IPS DF 19.7 (cell line): ENCODE results near the gene TP73.

Source experiments
- DNase-seq: peaks from one replicate; pipeline ENCODE4 v3.0.0-alpha.2; 2013; ENCODE audit warnings: low read depth, low spot score

The TP73 gene

DNA sequence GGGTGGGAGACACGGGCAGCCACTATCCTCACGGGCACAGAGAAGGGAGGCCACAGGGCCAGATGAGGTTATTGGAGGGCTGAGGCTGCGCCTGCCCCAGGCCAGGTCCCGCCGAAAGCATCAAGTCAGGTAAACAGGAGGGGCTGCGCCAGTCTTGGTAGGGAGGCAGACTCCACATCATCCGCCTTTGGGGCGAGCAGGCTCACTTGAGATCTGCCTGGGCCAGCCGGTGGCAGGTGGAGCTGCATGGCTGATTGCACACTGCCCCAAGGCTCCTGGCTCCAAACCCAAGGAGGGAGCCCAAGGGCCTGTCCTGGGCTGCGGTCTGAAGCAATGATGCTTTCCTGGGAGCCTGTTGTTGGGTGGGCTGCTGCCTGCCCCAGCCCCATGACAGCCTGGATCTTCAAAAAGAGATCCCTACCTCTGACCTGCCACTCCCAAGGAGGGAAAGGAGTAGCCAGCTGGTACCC lies 124.8 kb downstream of the TP73 start:
- no peak for DNase-seq

DNA sequence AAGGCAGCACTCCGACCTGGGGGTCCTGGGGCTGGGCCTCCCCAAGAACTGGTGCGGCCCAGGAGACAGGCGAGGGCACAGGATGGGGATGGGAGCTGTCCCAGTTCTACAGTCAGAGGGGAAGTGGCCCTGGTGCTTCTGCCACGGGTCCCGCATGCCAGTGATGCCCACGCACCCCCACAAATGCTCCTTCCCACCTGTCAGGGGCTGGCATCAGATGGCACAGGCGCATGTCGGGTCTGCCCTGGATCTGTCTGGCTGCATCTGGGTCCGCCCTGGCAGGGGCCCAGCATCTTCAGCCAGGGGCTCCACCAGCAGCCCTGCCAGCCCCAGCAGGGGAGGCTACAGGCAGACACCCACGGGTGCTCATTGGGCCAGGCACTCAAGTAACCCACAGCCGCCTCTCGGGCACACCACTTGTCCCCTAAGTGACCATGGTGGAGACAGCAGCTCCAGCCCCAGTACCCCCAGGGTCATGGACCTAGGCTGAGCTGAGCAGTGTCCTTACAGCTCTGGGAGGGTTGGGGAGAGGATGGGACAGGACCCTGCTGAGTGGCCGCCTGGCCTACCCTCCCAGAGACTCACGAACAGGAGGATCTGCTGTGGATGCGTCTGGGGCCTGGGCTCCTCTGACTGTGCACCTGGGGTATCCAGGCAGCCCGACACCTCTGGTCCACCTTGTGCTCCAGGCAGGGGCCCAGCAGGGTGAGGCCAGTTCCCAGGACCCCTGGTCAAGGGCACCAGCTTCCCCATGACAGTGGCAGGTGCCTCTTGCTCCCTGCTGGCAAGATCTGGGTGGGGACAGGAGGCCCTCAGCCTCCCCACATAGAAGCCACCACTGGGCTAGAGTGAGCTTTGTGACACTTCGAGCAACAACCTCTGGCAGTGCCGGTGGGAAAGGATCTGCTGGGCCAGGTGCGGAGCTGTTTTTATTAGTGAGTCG lies 125.6 kb downstream of the TP73 start:
- no peak for DNase-seq

DNA sequence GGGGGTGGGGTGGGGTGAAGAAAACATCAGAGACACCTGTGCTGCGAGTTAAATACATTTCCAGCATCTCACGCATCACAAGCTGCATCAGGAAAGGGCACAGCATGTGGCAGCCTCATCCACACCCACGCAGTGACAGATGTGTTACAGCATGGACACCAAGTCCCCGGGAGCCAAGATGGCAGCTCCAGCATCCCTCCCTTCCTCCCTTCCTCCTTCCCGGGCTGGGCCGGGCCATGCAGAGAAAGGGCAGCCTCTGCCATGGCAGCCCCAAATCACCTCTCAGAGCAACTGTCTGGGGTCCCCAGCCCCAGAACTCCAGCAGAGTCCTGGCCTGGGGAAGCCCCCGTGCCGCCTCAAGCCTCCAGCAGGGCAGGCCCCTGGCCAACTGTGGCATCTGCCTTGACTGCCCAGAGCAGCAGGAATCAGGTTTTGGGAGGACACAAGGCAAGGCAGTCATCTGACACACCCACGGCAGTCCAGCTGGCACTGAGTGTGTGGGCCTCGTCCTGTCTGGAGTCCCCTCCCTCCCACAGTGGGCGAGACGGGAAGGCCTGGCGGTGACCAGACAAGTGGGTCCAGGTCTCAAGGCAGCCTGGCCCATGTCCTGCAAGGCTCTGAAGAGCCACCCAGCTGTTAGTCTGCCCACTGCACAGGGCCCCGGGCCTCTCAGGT lies 126.4 kb downstream of the TP73 start:
- DNase-seq, result no peak

DNA sequence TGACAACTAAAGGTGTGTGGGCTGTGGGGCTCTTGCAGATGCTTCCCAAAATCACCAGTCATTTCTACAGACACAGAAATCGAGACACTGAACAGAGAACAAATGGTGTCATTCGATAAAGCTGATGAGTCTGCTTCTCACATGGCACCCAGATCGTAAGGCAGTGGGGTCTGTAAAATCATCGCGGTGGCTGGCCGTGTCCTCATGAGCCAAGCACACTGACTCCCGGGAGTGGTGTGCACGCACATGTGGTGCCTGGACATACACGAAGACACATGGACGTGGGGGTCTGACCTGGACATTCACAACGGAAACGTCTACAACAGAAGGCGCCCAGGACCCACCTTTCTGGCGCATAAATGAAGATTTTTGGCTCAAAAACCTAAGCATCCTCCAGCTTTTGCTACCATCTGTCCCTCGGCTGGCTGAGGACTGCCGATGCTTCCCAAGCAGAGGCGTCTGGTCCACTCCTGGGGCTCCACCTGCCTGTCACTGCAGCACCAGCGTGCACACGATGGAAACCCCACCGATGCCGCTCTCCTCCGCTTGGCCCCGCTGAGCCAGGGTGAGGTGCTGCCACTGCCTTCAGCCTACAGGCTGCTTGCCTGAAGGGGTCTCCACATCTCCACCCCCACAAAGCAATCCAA lies 127.1 kb downstream of the TP73 start:
- no peak for DNase-seq

DNA sequence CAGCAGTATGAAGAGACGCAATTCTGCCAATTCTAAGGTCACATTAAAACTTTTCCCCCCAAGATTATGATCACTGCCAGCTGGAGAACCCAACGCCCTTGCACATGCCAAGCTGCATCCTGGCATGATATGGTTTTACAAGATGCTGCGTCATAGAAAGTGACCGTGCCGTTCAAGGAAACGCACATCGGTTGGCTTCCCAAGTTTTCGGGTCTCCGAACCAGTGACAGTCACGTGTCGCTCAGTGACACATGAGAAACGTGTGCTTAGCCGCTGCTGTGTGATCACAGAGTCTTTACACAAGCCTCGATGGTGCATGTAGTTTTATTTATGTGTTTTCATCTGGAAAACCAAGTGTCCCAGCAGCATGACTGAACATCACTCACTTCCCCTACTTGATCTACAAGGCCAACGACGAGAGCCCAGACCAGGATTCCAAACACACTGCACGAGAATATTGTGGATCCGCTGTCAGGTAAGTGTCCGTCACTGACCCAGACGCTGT lies 127.6 kb downstream of the TP73 start:
- DNase-seq, result no peak

DNA sequence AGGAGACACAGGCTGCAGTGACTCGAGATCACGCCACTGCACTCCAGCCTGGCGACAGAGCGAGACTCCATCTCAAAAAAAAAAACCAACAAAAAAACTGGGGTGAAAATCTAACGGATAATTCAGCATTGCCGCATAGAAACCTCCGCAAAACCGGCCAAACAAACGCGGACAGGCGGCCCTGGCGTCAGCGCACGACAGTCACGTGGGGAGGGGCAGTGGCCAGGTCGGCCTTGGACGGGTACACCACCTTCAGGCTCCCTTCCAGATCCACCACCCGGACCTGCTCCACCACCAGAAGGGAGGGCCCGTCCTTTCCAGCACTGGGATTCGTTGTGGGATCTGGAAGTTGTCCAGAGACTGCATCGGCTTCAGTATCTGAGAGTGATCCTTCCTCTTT lies 128.6 kb downstream of the TP73 start:
- no peak for DNase-seq

DNA sequence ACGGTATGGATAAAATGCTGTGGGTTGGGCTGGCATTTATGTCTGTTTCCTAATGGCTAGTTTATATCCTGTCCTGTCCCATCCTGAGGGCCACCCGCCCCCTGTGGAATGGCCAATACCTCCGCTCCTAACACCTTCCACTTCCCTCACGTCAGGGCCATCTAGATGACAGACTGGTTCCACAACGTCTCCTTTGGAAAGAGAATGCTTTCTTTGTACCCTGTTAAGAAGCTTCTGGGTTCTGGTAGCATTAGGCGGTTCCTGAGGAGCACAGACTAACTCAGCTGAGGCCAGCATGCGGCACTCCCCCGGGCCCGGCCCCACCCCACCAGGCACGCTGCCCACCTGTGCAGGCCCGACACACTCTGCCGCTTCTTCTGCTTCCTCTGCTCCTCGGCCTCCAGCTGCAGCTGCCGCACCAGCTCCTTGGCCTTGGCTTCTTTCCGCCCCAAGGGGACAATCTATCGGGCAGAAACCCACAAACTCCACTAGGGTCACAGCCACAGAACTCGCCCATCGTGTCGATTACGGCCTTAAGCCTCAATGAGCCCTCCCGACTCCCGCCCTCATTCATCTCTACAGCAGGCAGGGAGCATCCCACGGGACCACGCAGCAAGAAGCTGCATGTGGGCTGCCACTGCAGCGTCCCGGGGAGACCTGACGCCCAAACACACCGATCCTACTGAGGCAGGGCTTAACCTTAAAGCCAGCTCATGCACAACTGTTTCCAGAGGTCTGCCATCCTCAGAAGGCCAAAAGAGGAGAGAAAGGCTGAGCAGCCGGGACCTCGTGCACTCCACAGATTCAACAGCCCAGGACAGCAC lies 131.5 kb downstream of the TP73 start:
- no peak for DNase-seq

DNA sequence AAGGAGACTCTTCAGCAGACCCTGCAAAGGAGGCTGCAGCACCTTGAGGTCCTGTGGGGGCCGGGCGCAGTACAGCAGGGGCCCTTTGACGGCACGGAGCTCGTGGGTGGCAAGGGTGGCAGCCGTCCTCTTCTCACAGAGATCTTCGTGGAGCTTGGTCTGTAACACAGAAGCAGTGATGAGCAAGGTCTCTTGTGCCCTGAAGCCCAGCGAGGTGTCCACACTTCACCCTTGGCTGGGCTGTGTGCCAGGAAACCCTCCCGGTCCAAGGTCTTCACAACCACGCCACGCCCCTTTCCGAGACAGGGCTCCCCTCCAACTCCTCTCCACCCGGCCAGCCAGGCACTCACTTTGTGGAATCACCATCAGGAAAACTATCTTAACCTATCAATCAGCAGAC lies 132.7 kb downstream of the TP73 start:
- DNase-seq, result no peak

DNA sequence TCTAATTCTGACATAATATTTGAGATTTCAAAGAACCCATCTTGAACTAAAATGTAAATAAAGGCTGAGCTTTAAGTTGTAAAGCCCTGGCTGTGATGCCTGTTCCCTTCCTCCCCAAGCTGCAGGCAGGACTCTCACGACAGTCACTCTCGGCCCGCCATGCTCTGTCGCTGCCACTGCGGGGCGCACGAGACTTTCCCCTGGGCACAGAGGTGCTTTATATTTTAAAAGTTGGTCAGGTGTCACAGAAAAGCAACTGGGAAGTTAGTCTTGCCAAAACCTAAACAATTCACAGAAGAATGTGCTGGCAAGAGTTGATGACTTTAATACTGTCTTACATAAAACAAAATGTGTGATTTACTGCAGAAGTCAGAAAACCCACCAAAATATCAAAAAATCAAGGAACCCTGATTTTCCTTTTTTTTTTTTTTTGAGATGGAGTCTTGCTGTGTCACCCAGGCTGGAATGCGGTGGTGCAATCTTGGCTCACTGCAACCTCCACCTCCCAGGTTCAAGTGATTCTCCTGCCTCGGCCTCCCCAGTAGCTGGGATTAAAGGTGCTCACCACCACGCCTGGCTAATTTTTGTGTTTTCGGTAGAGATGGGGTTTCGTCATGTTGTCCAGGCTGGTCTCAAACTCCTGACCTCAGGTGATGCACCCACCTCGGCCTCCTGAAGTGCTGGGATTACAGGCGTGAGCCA lies 133.3 kb downstream of the TP73 start:
- no peak for DNase-seq
